Endodermal cell (in vitro differentiated cells): ENCODE measurements around the gene RHOB. TPM values are rescaled to one million over a fixed set of nuclear protein-coding genes. Genes with fewer than 3 reads are reported as not detected.

Experiments used
- DNase-seq: peaks from one replicate; pipeline ENCODE4 v3.0.0-alpha.2; 2017
- H3K27ac ChIP-seq: 2 replicates; pipeline ENCODE4 v1.5.1; 2013; ENCODE audit warnings: mild to moderate bottlenecking, low read depth, low read length, moderate library complexity
- H3K27me3 ChIP-seq: 2 replicates; pipeline ENCODE4 v1.6.1; 2013; ENCODE audit warnings: mild to moderate bottlenecking, low read length, moderate library complexity; ENCODE audit not compliant: insufficient read depth, control insufficient read depth, poor library complexity, severe bottlenecking
- H3K36me3 ChIP-seq: 2 replicates; pipeline ENCODE4 v1.7.0; 2013; ENCODE audit warnings: mild to moderate bottlenecking, low read length, moderate library complexity; ENCODE audit not compliant: control insufficient read depth, insufficient read depth
- H3K4me1 ChIP-seq: one replicate; pipeline ENCODE4 v1.7.0; 2013; ENCODE audit warnings: low read length; ENCODE audit not compliant: control insufficient read depth, insufficient read depth
- H3K4me3 ChIP-seq: 2 replicates; pipeline ENCODE4 v1.5.1; 2013; ENCODE audit warnings: mild to moderate bottlenecking, low read length, moderate library complexity
- H3K9ac ChIP-seq: 2 replicates; pipeline ENCODE4 v1.6.1; 2013; ENCODE audit warnings: mild to moderate bottlenecking, low read length, moderate library complexity; ENCODE audit not compliant: poor library complexity, severe bottlenecking; ENCODE audit errors: extremely low read depth
- H3K9me3 ChIP-seq: 2 replicates; pipeline ENCODE4 v1.6.1; 2013; ENCODE audit warnings: mild to moderate bottlenecking, low read length, moderate library complexity; ENCODE audit not compliant: control insufficient read depth
- H3K27ac Mint-ChIP-seq: 2 replicates; pipeline ENCODE4 v1.8.0; 2020; ENCODE audit warnings: mixed read lengths
- H3K27me3 Mint-ChIP-seq: 2 replicates; pipeline ENCODE4 v1.8.0; 2021; ENCODE audit warnings: mild to moderate bottlenecking, mixed read lengths; ENCODE audit not compliant: insufficient read depth
- H3K36me3 Mint-ChIP-seq: 2 replicates; pipeline ENCODE4 v1.8.0; 2020; ENCODE audit warnings: low read depth, mixed read lengths
- H3K4me1 Mint-ChIP-seq: 2 replicates; pipeline ENCODE4 v1.8.0; 2020; ENCODE audit warnings: mixed read lengths
- H3K4me3 Mint-ChIP-seq: 2 replicates; pipeline ENCODE4 v1.8.0; 2020; ENCODE audit warnings: mild to moderate bottlenecking, moderate library complexity, mixed read lengths
- H3K9me3 Mint-ChIP-seq: 2 replicates; pipeline ENCODE4 v1.8.0; 2020; ENCODE audit warnings: mild to moderate bottlenecking, mixed read lengths
- CTCF ChIP-seq: fragments of 200-600 bp; sonication (generic); conservative IDR thresholded peaks from 2 replicates; pipeline ENCODE4 v1.5.0; 2021; ENCODE audit warnings: antibody characterized with exemption, mild to moderate bottlenecking
- WGBS, 2 experiments: methylation state at CpG; one replicate each; pipeline versions ENCODE4 v1.1.5 to v1.1.7; 2013; ENCODE audit warnings: missing lambda C conversion rate in 2 of 2, mixed read lengths in 1 of 2; ENCODE audit not compliant: insufficient coverage in 1 of 2, insufficient read length in 1 of 2; 5-methylcytosine and 5-hydroxymethylcytosine counted together
- total RNA-seq, 2 donors: library from RNA; stranded (reverse); fragmentation: NEBNext Ultra II Directional in 1 of 2; extraction: Animal tissue kit (Norgen Biotek cat#: 25700) in 1 of 2; gene quantifications; 2 replicates in 1 of 2; 3 replicates in 1 of 2; pipeline ENCODE4 v1.2.1, GENCODE V29; 2021

RHOB gene
- total RNA-seq, 2 donors from 2014 or later: 25.6 to 47.0 TPM

DNA sequence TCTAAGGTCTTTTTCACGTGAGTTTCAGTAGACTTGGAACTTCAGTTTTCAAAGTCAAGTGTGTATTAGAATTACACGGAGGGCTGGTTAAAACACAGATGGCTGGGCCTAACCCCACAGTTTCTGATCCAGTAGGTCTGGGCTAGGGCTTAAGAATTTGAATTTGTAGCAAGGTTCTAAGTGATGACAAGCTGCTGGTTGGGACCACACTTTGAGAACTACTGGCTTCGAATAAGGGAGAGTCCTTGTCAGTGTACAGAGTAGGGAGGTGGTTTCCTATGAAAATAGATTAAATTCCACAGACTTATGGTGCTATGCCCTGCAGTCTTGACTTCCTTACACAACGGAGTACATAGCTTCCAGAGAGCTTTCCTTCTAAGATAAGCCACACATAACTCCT lies 4.5 kb downstream of the RHOB start:
- H3K4me1 ChIP-seq: peaks cover 14% of the 10 kb centered on the region
- no peaks in the 10 kb centered on the region for H3K27me3 ChIP-seq
- TF ChIP-seq CTCF: no peak
- no peaks in the 10 kb centered on the region for H3K9me3 Mint-ChIP-seq
- no peaks in the 10 kb centered on the region for H3K9me3 ChIP-seq
- no peak overlapping the region for H3K4me3 ChIP-seq
- no peak overlapping the region for H3K9ac ChIP-seq
- WGBS, 2 experiments: 78 to 85% methylated on average over 4 of the region's 4 CpGs
- H3K27ac Mint-ChIP-seq: no peak overlapping the region
- H3K36me3 ChIP-seq: no peaks in the 10 kb centered on the region
- no peak for DNase-seq
- H3K27ac ChIP-seq: no peak overlapping the region
- no peaks in the 10 kb centered on the region for H3K36me3 Mint-ChIP-seq
- peak overlapping the region; percentile 90 for H3K4me3 Mint-ChIP-seq
- peaks cover 34% of the 10 kb centered on the region for H3K4me1 Mint-ChIP-seq
- peaks cover 4% of the 10 kb centered on the region for H3K27me3 Mint-ChIP-seq

DNA sequence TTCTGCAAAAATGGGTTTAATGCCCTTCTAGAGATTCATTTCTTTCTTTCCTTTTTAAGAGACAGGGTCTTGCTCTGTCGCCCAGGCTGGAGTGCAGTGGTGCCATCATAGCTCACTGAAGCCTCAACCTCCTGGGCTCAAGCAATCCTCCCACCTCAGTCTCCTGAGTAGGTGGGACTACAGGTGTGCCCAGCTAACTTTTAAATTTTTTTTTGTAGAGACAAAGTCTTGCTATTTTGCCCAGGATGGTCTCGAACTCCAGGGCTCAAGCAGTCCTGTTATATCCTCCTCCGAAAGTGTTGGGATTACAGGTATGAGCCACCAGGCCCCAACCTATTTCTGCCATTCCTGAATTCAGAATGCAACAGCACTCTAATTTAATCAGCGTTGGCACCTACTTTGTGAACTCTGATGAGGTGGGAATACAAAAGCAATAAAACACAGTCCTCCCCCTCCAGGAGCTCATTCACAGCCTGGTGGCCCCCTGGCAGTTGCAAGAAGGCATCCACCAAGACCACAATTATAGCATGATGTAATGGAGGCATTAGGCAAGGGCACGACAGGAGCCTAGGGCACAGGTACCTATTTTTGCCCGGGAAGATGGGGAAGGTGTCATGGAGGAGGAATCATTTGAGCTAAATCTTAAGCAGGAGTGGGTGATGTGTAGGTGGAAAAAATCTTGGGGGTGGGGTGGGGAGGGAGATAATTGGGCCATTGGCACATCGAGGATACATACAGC lies 5.1 kb downstream of the RHOB start:
- Mint-ChIP-seq H3K4me1 (peaks cover 34% of the 10 kb centered on the region), H3K4me3 (no peak overlapping the region), H3K36me3 (no peaks in the 10 kb centered on the region), H3K27ac (no peak overlapping the region), H3K9me3 (no peaks in the 10 kb centered on the region), H3K27me3 (peaks cover 4% of the 10 kb centered on the region)
- Histone ChIP-seq H3K4me3 (no peak overlapping the region), H3K4me1 (peaks cover 14% of the 10 kb centered on the region), H3K9me3 (no peaks in the 10 kb centered on the region), H3K9ac (no peak overlapping the region), H3K27me3 (peaks cover 5% of the 10 kb centered on the region), H3K27ac (no peak overlapping the region), H3K36me3 (no peaks in the 10 kb centered on the region)
- WGBS, 2 experiments: 88 to 100% methylated on average over 6 to 7 of the region's 7 CpGs
- no peak for TF ChIP-seq CTCF
- no peak for DNase-seq

GRCh38 chr2:20452551-20452950 lies 5.7 kb downstream of the RHOB start:
- Mint-ChIP-seq H3K9me3 (no peaks in the 10 kb centered on the region), H3K4me3 (no peak overlapping the region), H3K36me3 (no peaks in the 10 kb centered on the region), H3K4me1 (peaks cover 34% of the 10 kb centered on the region), H3K27ac (no peak overlapping the region), H3K27me3 (peaks cover 6% of the 10 kb centered on the region)
- Histone ChIP-seq H3K27ac (no peak overlapping the region), H3K36me3 (no peaks in the 10 kb centered on the region), H3K4me1 (peaks cover 14% of the 10 kb centered on the region), H3K9ac (no peak overlapping the region), H3K9me3 (no peaks in the 10 kb centered on the region), H3K4me3 (no peak overlapping the region), H3K27me3 (peaks cover 10% of the 10 kb centered on the region)
- DNase-seq: peak; percentile 74
- WGBS, 2 experiments: 85 to 92% methylated on average over 2 to 3 of the region's 4 CpGs
- TF ChIP-seq CTCF: peak; percentile 69
